Caco-2 (cell line): ENCODE data around the gene MYOCOS. TPM values are rescaled to one million over a fixed set of nuclear protein-coding genes. Genes with fewer than 3 reads are reported as not detected.

ENCODE experiments used
- BruUV-seq: library from RNA; stranded (reverse); fragments of 400-500 nt; replicated peaks from 2 replicates; lab custom pipeline; 2021; lab: Mats Ljungman, UMichigan
- CTCF ChIA-PET: fragments of 300-600 bp; sonication (Branson Sonifier 250); formaldehyde crosslinking; loops from one replicate; lab custom pipeline; 2022; ENCODE audit warnings: antibody characterized with exemption; lab: Charles Lee
- POLR2A ChIA-PET: fragments of 300-600 bp; sonication (Branson Sonifier 250); formaldehyde crosslinking; loops from one replicate; lab custom pipeline; 2022; ENCODE audit warnings: antibody characterized with exemption; lab: Charles Lee
- DNase-seq, 2 experiments: peaks; one replicate each; pipeline versions ENCODE4 v3.0.0 to v3.0.0-alpha.2; 2020 to 2022
- H3K27me3 ChIP-seq: replicated peaks from 2 replicates; pipeline ENCODE4 v1.6.0; 2011; ENCODE audit warnings: low read length; ENCODE audit not compliant: control insufficient read depth, insufficient read depth
- H3K36me3 ChIP-seq: 2 replicates; pipeline ENCODE4 v1.5.1; 2011; ENCODE audit warnings: low read length; ENCODE audit not compliant: control insufficient read depth, insufficient read depth
- H3K4me1 ChIP-seq: fragments of 250-450 bp; sonication (Bioruptor Pico); 2 replicates; pipeline ENCODE4 v1.5.1; 2020; ENCODE audit warnings: mild to moderate bottlenecking
- H3K4me3 ChIP-seq: 2 replicates; pipeline ENCODE4 v1.5.1; 2011; ENCODE audit warnings: low read depth, mild to moderate bottlenecking, control low read depth, low read length
- H3K9me3 ChIP-seq: fragments of 250-450 bp; sonication (Bioruptor Pico); 2 replicates; pipeline ENCODE4 v1.5.1; 2020; ENCODE audit warnings: mild to moderate bottlenecking, moderate library complexity
- H3K27ac Mint-ChIP-seq: one replicate; pipeline ENCODE4 v1.8.0; 2022; ENCODE audit warnings: mixed read lengths; ENCODE audit not compliant: unreplicated experiment
- H3K27me3 Mint-ChIP-seq: one replicate; pipeline ENCODE4 v1.8.0; 2022; ENCODE audit warnings: mixed read lengths; ENCODE audit not compliant: insufficient read depth, unreplicated experiment
- H3K36me3 Mint-ChIP-seq: one replicate; pipeline ENCODE4 v1.8.0; 2022; ENCODE audit warnings: mild to moderate bottlenecking, mixed read lengths; ENCODE audit not compliant: insufficient read depth, unreplicated experiment
- H3K4me1 Mint-ChIP-seq: one replicate; pipeline ENCODE4 v1.8.0; 2022; ENCODE audit warnings: low read depth, mixed read lengths; ENCODE audit not compliant: unreplicated experiment
- H3K4me3 Mint-ChIP-seq: one replicate; pipeline ENCODE4 v1.8.0; 2022; ENCODE audit warnings: mild to moderate bottlenecking, moderate library complexity, mixed read lengths; ENCODE audit not compliant: unreplicated experiment
- H3K9me3 Mint-ChIP-seq: one replicate; pipeline ENCODE4 v1.8.0; 2022; ENCODE audit warnings: mixed read lengths; ENCODE audit not compliant: unreplicated experiment
- intact Hi-C: fragments of 100-400 bp; cut with micrococcal nuclease; formaldehyde crosslinking; loops from one replicate; pipeline ENCODE4 v1.10.0; 2022; ENCODE audit not compliant: unreplicated experiment
- total RNA-seq: library from RNA; stranded (reverse); gene quantifications from 2 replicates; pipeline ENCODE4 v1.2.3, GENCODE V29; 2022
- TF ChIP-seq, protein P1 (sequence below), 2 experiments: fragments of 200-600 bp in 1 of 2; IDR thresholded peaks; 1 replicate in 1 of 2; 2 replicates in 1 of 2; pipeline versions ENCODE4 v1.5.1 to v1.8.0; 2011 to 2022; ENCODE audit warnings: antibody characterized with exemption in 1 of 2, control low read depth in 1 of 2, inconsistent platforms in 1 of 2, low read depth in 1 of 2, low read length in 1 of 2, mild to moderate bottlenecking in 1 of 2, moderate library complexity in 1 of 2; ENCODE audit not compliant: insufficient read depth in 1 of 2, severe bottlenecking in 1 of 2, unreplicated experiment in 1 of 2

The MYOCOS gene
- total RNA-seq, 1 experiment from 2014 or later: 0.18 TPM

DNA sequence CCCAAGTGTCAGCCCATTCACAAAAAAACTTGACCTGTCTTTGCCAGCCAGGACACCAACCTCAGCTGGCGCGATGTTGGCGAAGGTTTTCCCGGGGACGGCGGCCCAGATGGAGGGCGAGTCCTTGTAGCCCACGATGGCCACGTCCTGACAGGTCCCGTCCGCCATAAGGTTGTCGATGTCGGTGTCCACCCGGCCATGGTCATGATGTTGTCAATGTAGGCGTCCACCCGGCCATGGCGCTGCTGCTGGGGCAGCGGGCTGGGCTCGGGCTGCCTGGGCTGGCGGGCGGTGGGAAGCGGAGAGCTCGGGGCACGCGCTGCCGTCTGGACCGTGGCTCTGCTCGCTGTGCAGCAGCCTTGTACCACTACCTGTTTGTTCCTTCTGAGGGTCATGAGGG is 48.7 kb downstream of the MYOCOS start:
- ChIA-PET POLR2A (no interaction called here), CTCF (no interaction called here)
- Histone ChIP-seq H3K4me3 (no peak overlapping the region), H3K36me3 (no peaks in the 10 kb centered on the region), H3K27me3 (no peaks in the 10 kb centered on the region), H3K9me3 (no peaks in the 10 kb centered on the region), H3K4me1 (no peaks in the 10 kb centered on the region)
- BruUV-seq: no TSS peak
- Mint-ChIP-seq H3K27me3 (peaks cover 3% of the 10 kb centered on the region), H3K27ac (no peak overlapping the region), H3K4me1 (no peaks in the 10 kb centered on the region), H3K9me3 (no peaks in the 10 kb centered on the region), H3K4me3 (no peak overlapping the region), H3K36me3 (no peaks in the 10 kb centered on the region)
- no peak for DNase-seq
- intact Hi-C loops: no loop called here
- TF ChIP-seq, protein P1, sequence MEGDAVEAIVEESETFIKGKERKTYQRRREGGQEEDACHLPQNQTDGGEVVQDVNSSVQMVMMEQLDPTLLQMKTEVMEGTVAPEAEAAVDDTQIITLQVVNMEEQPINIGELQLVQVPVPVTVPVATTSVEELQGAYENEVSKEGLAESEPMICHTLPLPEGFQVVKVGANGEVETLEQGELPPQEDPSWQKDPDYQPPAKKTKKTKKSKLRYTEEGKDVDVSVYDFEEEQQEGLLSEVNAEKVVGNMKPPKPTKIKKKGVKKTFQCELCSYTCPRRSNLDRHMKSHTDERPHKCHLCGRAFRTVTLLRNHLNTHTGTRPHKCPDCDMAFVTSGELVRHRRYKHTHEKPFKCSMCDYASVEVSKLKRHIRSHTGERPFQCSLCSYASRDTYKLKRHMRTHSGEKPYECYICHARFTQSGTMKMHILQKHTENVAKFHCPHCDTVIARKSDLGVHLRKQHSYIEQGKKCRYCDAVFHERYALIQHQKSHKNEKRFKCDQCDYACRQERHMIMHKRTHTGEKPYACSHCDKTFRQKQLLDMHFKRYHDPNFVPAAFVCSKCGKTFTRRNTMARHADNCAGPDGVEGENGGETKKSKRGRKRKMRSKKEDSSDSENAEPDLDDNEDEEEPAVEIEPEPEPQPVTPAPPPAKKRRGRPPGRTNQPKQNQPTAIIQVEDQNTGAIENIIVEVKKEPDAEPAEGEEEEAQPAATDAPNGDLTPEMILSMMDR (IDR thresholded peaks at IDR 0.05; ENCODE audit: insufficient read depth in 1 of 2, low read depth in 1 of 2, low read length in 1 of 2, severe bottlenecking in 1 of 2, unreplicated experiment in 1 of 2): no peak

DNA sequence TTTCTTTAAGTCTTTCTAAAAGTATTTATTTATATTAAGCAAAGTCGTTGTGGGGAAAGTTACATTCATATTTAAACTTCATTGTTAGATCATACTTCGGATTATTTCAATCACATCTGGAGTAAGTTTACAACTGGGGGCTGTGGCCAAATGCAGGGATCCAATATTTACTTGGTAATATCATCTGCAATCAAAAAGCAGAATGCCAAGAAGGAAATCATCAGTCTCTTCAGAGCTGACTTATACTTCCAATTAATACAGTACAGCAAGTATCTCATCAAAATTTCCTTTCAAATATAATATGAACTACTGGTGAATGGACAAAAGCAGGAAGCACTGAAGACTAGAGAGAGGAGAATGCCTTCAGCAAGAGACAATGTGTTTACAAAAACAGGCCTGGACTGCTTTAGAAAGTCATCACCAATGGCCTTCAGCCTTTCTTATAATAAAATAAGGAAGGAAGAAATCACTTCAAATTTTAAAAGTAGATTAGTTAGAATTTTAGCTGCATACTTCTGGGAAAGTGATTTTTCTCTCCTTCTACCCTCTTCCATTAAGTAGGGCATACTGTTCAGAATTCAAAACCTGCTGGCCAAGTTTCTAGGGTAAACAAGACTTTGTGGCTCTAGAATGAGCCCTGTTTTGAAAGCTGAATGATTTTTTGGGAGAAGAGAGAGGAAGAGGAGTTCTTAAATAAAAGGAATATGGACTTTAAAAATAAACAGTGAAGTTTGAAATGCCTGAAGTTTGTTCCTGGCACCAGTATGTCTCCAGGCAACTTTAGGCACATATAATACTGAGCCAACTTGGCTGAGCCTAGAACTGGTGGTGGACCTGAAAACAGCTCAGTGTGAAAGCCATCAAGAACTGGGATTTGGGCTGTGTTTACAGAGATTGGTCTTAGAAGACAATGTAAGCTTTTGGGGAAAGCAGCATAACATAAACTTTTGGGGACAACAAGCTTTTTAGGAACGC is 52.7 kb downstream of the MYOCOS start:
- no peaks in the 10 kb centered on the region for H3K36me3 ChIP-seq
- no peak overlapping the region for H3K27ac Mint-ChIP-seq
- CTCF ChIA-PET: no interaction called here
- no peak overlapping the region for H3K4me3 ChIP-seq
- H3K4me3 Mint-ChIP-seq: no peak overlapping the region
- no peaks in the 10 kb centered on the region for H3K4me1 Mint-ChIP-seq
- H3K9me3 Mint-ChIP-seq: no peaks in the 10 kb centered on the region
- DNase-seq: no peak
- TF ChIP-seq, protein P1 (IDR thresholded peaks at IDR 0.05; ENCODE audit: insufficient read depth in 1 of 2, low read depth in 1 of 2, low read length in 1 of 2, severe bottlenecking in 1 of 2, unreplicated experiment in 1 of 2): no peak
- peaks cover 3% of the 10 kb centered on the region for H3K27me3 Mint-ChIP-seq
- H3K36me3 Mint-ChIP-seq: no peaks in the 10 kb centered on the region
- POLR2A ChIA-PET: no interaction called here
- BruUV-seq: no TSS peak
- H3K4me1 ChIP-seq: no peaks in the 10 kb centered on the region
- no peaks in the 10 kb centered on the region for H3K9me3 ChIP-seq
- intact Hi-C loops: no loop called here
- no peaks in the 10 kb centered on the region for H3K27me3 ChIP-seq

Other genes starting within 250 kb of the MYOCOS start
- 208 and 237 TPM in 2 replicates for gene PRRC2C, start 136.7 kb upstream of the MYOCOS start, total RNA-seq
- gene MYOC, start 30.4 kb downstream of the MYOCOS start, total RNA-seq: not detected in 2 replicates
- 4.3 and 4.9 TPM in 2 replicates for gene VAMP4, start 119.8 kb downstream of the MYOCOS start, total RNA-seq
- 36.9 and 40.4 TPM in 2 replicates for gene METTL13, start 159.4 kb downstream of the MYOCOS start, total RNA-seq
- gene DNM3, start 219.3 kb downstream of the MYOCOS start, total RNA-seq: 0.11 TPM in 1 of 2 replicates, not detected in the other